GM13977 (cell line): ENCODE measurements around the gene PNPT1.
"Not testable (repeated sequence)": the region's sequence is repeated elsewhere in the genome, so short reads cannot be mapped to it uniquely, and the experiment has no call there.

Source experiments
- DNase-seq: peaks from one replicate; pipeline ENCODE4 v3.0.0; 2012; ENCODE audit warnings: low spot score
- CTCF ChIP-seq: IDR thresholded peaks from 2 replicates; pipeline ENCODE4 v1.5.1; 2012; ENCODE audit warnings: mild to moderate bottlenecking, control low read depth; ENCODE audit not compliant: insufficient read depth; ENCODE audit errors: extremely low read depth, missing control alignments
- in situ Hi-C: fragments of 300-500 bp; cut with MboI; formaldehyde crosslinking; loops from one replicate; pipeline ENCODE4 v1.12.0; 2022; ENCODE audit warnings: low sequenced_read_pairs, low pct_unique_long_range_greater_than_20kb, mixed read lengths, inconsistent platforms; ENCODE audit not compliant: unreplicated experiment

The PNPT1 gene

GRCh38 chr2:55693181-55694125 lies at the start of gene PNPT1:
Gene PNPT1 (minus strand): TSS chr2:55693844. CDS start chr2:55693823, 21 bp downstream.
- TF ChIP-seq CTCF = no peak
- peak; percentile 96 for DNase-seq
- in situ Hi-C loops = no loop called here

- peak; percentile 11 for DNase-seq
- no peak for TF ChIP-seq CTCF
- in situ Hi-C loops = no loop called here
Observed at GRCh38 chr2:55742996-55743395, 49.4 kb upstream of the PNPT1 start.

- DNase-seq, in situ Hi-C loops: not testable (repeated sequence)
Observed at GRCh38 chr2:55736019-55736536, 42.4 kb upstream of the PNPT1 start.

- no peak for TF ChIP-seq CTCF
- in situ Hi-C loops = no loop called here
- no peak for DNase-seq
Observed at GRCh38 chr2:55734726-55735125, 41.1 kb upstream of the PNPT1 start.

- no peak for TF ChIP-seq CTCF
- no peak for DNase-seq
- in situ Hi-C loops = no loop called here
Observed at GRCh38 chr2:55733335-55733734, 39.7 kb upstream of the PNPT1 start.

GRCh38 chr2:55732854-55733253 lies 39.2 kb upstream of the PNPT1 start:
- TF ChIP-seq CTCF = no peak
- no peak for DNase-seq
- in situ Hi-C loops = no loop called here

GRCh38 chr2:55729136-55729685 lies 35.6 kb upstream of the PNPT1 start:
- TF ChIP-seq CTCF = no peak
- in situ Hi-C loops = no loop called here
- DNase-seq = no peak
